Measurements from ENCODE around the gene RRP12.

DNA sequence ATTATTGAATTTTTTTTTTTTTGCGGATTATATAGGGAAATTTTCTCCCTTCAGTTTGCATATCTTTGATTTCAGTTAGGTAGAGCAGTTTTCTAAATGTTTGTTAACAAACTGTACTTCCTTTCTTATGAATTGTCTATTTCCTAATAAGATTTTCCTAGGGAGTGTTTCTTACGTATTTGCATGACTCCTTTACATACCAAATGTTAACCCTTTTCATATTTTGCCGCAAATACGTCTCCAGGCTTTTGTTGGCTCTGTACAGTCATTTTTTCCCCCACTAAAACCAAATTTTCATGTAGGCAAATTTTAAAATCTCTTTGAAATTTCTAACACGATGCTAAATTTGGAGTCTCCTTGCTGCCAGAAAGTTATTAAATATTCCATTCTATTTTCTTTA lies 64.7 kb downstream of the RRP12 start:
- no peak for TF ChIP-seq POLR2A (IDR thresholded peaks at IDR 0.05)
- TF ChIP-seq, protein P1, sequence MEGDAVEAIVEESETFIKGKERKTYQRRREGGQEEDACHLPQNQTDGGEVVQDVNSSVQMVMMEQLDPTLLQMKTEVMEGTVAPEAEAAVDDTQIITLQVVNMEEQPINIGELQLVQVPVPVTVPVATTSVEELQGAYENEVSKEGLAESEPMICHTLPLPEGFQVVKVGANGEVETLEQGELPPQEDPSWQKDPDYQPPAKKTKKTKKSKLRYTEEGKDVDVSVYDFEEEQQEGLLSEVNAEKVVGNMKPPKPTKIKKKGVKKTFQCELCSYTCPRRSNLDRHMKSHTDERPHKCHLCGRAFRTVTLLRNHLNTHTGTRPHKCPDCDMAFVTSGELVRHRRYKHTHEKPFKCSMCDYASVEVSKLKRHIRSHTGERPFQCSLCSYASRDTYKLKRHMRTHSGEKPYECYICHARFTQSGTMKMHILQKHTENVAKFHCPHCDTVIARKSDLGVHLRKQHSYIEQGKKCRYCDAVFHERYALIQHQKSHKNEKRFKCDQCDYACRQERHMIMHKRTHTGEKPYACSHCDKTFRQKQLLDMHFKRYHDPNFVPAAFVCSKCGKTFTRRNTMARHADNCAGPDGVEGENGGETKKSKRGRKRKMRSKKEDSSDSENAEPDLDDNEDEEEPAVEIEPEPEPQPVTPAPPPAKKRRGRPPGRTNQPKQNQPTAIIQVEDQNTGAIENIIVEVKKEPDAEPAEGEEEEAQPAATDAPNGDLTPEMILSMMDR (IDR thresholded peaks at IDR 0.05), result no peak

Measured in body of pancreas (tissue), 4 donors.